HUES6 (cell line): ENCODE measurements around the gene BRINP1.

ENCODE experiments used
- H3K27ac ChIP-seq: 2 replicates; pipeline ENCODE4 v1.7.0; 2013; ENCODE audit warnings: low read depth, mild to moderate bottlenecking, low read length, inconsistent platforms
- H3K27me3 ChIP-seq: 2 replicates; pipeline ENCODE4 v1.6.1; 2013; ENCODE audit warnings: low read length; ENCODE audit not compliant: control insufficient read depth, insufficient read depth
- H3K36me3 ChIP-seq: 2 replicates; pipeline ENCODE4 v1.6.1; 2013; ENCODE audit warnings: low read length; ENCODE audit not compliant: control insufficient read depth, insufficient read depth
- H3K4me1 ChIP-seq: 2 replicates; pipeline ENCODE4 v1.6.1; 2013; ENCODE audit warnings: low read length; ENCODE audit not compliant: control insufficient read depth, insufficient read depth
- H3K4me3 ChIP-seq: 2 replicates; pipeline ENCODE4 v1.5.1; 2013; ENCODE audit warnings: low read depth, low read length
- H3K9ac ChIP-seq: one replicate; pipeline ENCODE4 v1.6.1; 2013; ENCODE audit warnings: mild to moderate bottlenecking, low read length
- H3K9me3 ChIP-seq: 2 replicates; pipeline ENCODE4 v1.6.1; 2013; ENCODE audit warnings: low read depth, low read length; ENCODE audit not compliant: control insufficient read depth, insufficient read depth

BRINP1 gene

DNA sequence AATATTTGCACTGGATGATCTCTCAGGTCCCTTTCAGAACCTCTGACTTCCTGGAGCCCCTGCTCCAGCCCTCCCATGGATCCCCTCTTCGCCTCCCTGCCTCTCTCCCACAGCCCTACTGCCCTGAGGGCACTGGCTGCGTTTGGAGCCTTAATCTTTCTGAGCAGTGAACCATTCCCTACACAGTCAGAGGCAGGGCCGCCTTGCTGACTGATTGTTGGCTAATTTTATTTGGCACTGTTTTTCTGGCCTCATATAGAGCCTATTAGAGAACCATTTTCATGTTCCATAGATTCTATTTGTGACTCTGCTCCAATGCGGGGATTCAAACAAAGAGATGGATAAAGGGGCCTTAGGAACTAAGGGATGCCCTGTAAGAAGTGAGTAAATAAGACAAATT lies 91.1 kb downstream of the BRINP1 start:
- Histone ChIP-seq H3K27me3 (no peaks in the 10 kb centered on the region), H3K27ac (no peak overlapping the region), H3K9ac (no peak overlapping the region), H3K36me3 (no peaks in the 10 kb centered on the region), H3K4me3 (no peak overlapping the region), H3K9me3 (no peaks in the 10 kb centered on the region), H3K4me1 (peaks cover 30% of the 10 kb centered on the region)

DNA sequence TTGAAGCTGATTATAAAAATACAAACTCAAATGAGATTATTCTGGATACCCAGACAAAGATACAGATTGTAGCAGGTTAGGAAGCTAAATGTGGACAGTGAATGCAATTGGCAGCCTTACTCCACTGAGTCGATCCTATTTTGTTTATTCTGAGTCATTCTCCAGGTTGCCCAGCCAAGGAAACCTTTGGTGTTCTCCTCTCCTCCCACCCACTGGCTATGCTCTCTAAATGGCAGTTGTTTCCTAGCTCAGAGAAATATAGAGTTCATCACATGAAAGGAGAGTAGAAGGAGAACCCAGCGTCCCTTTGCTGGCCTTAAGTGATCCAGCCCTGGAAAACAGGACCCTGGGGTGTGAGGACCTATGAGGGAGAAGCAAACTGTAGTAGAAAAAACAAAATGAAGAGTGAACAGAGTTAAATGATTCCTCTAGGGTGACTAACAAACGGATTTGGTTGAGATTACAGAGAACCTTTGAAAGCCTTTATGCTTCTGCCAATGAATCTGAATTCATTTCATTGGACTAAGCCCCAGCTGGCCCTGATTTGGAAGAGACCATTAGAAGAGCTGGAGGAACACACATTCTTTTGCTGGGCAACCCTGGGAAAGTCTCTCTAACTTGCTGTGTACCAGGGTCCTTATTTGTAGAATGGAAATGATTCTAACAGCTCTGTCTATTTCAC lies 95.1 kb downstream of the BRINP1 start:
- Histone ChIP-seq H3K36me3 (no peaks in the 10 kb centered on the region), H3K9ac (no peak overlapping the region), H3K4me3 (no peak overlapping the region), H3K4me1 (peaks cover 19% of the 10 kb centered on the region), H3K9me3 (no peaks in the 10 kb centered on the region), H3K27ac (no peak overlapping the region), H3K27me3 (no peaks in the 10 kb centered on the region)

GRCh38 chr9:119273325-119273904 lies 95.8 kb downstream of the BRINP1 start:
- H3K27me3 ChIP-seq = no peaks in the 10 kb centered on the region
- no peaks in the 10 kb centered on the region for H3K36me3 ChIP-seq
- no peak overlapping the region for H3K9ac ChIP-seq
- peaks cover 19% of the 10 kb centered on the region for H3K4me1 ChIP-seq
- H3K9me3 ChIP-seq = no peaks in the 10 kb centered on the region
- H3K4me3 ChIP-seq = no peak overlapping the region
- no peak overlapping the region for H3K27ac ChIP-seq

GRCh38 chr9:119272500-119273211 lies 96.6 kb downstream of the BRINP1 start:
- Histone ChIP-seq H3K4me3 (no peak overlapping the region), H3K27ac (no peak overlapping the region), H3K9ac (no peak overlapping the region), H3K27me3 (no peaks in the 10 kb centered on the region), H3K36me3 (no peaks in the 10 kb centered on the region), H3K4me1 (peaks cover 15% of the 10 kb centered on the region), H3K9me3 (no peaks in the 10 kb centered on the region)

GRCh38 chr9:119268985-119269384 lies 100.2 kb downstream of the BRINP1 start:
- H3K9me3 ChIP-seq = no peaks in the 10 kb centered on the region
- no peak overlapping the region for H3K27ac ChIP-seq
- H3K27me3 ChIP-seq = no peaks in the 10 kb centered on the region
- no peak overlapping the region for H3K4me3 ChIP-seq
- H3K36me3 ChIP-seq = no peaks in the 10 kb centered on the region
- H3K9ac ChIP-seq = no peak overlapping the region
- peaks cover 13% of the 10 kb centered on the region for H3K4me1 ChIP-seq

DNA sequence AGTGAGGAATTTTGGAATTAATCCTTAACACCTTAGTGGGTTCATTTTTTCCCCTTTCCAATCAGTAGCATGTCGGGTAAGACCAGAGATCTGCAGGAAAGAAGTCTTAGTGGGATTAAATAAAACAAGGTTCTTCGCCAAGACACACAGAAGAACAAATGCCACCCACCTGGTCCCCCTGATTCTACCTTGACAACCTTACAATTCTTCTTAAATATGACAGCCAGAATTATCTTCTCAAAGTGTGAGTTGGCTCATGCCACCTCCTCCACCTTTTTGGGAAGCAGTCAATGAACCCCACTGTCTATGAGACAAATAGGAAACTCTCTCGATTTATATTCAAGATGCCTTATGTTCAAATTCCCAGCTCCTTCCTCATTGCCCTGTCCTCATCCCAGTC lies 105.1 kb downstream of the BRINP1 start:
- H3K9ac ChIP-seq = no peak overlapping the region
- no peaks in the 10 kb centered on the region for H3K36me3 ChIP-seq
- H3K27me3 ChIP-seq = no peaks in the 10 kb centered on the region
- H3K9me3 ChIP-seq = no peaks in the 10 kb centered on the region
- no peaks in the 10 kb centered on the region; the same call in 1 of the 2 replicates for H3K4me1 ChIP-seq
- H3K4me3 ChIP-seq = no peak overlapping the region
- no peak overlapping the region for H3K27ac ChIP-seq

- Histone ChIP-seq H3K27ac (no peak overlapping the region), H3K4me1 (no peaks in the 10 kb centered on the region; the same call in 1 of the 2 replicates), H3K9ac (no peak overlapping the region), H3K4me3 (no peak overlapping the region), H3K9me3 (no peaks in the 10 kb centered on the region), H3K27me3 (no peaks in the 10 kb centered on the region), H3K36me3 (no peaks in the 10 kb centered on the region)
Measured at GRCh38 chr9:119257592-119257991, 111.6 kb downstream of the BRINP1 start.

DNA sequence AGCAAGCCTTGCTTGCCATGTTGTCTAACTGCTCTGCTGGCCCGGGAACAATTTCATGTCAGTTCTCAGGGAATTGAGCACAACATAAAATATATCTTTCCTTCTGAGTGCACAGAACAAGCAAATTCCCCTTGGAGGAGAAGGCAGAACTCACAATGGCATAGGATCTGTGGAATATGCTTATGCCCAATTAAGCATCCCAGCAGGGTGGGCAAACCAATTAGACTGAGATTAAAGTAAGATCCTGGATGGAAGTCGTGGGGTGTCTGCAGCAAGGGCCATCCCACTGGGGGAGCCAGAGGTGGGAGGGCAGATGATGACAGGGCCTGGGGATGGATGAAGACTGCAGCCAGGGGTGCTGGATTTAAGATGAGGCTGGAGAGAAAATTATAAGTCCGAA lies 114.1 kb downstream of the BRINP1 start:
- Histone ChIP-seq H3K27me3 (no peaks in the 10 kb centered on the region), H3K4me3 (no peak overlapping the region), H3K27ac (no peak overlapping the region), H3K9me3 (no peaks in the 10 kb centered on the region), H3K36me3 (no peaks in the 10 kb centered on the region), H3K4me1 (no peaks in the 10 kb centered on the region; the same call in 1 of the 2 replicates), H3K9ac (no peak overlapping the region)

- H3K4me3 ChIP-seq = no peak overlapping the region
- H3K27me3 ChIP-seq = no peaks in the 10 kb centered on the region
- H3K9ac ChIP-seq = no peak overlapping the region
- H3K27ac ChIP-seq = no peak overlapping the region
- H3K36me3 ChIP-seq = peaks cover 4% of the 10 kb centered on the region; the same call in 1 of the 2 replicates
- no peaks in the 10 kb centered on the region for H3K4me1 ChIP-seq
- no peaks in the 10 kb centered on the region for H3K9me3 ChIP-seq
Measured at GRCh38 chr9:119252671-119253299, 116.5 kb downstream of the BRINP1 start.

DNA sequence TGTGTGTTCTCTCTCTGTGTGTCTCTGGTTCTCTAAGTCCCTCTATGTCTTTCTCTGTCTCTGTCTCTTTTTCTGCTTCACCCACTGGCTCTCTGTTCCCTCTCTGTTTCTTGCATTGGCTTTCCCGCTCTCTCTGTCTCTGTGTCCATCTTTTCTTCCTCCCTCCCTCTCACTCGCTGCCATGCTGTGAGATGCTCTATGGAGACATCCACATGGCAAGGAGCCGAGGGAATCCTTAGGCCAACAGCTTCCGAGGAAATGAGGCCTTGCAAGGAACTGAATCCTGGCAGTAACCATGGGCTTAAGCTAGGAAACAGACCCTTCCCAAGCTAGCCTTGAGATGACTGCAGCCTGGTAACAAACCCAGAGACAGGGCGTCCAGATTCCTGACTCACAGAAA lies 117.3 kb downstream of the BRINP1 start:
- Histone ChIP-seq H3K36me3 (peaks cover 4% of the 10 kb centered on the region; the same call in 1 of the 2 replicates), H3K9ac (no peak overlapping the region), H3K27ac (no peak overlapping the region), H3K4me1 (no peaks in the 10 kb centered on the region), H3K27me3 (no peaks in the 10 kb centered on the region), H3K9me3 (no peaks in the 10 kb centered on the region), H3K4me3 (no peak overlapping the region)

DNA sequence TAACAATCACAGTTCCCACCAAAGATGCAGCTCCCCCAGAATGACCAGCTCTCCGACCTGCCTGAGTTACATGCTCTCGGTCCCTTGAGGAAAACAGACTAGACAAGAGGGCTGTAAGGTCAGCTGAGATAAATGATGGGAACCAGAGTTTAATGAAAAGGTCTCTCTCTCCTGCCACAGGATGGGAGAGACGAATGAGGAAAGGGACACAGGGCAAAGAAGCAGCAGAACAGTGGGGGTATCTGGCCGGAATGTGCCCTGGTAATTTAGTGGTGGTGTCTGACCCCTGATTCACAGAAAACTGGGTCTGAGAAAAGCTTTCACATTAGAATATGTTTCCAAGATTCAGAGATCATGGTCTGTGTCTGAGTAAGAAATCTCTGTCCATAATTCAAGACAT lies 118.5 kb downstream of the BRINP1 start:
- H3K36me3 ChIP-seq = peaks cover 4% of the 10 kb centered on the region; the same call in 1 of the 2 replicates
- H3K4me3 ChIP-seq = no peak overlapping the region
- no peaks in the 10 kb centered on the region for H3K9me3 ChIP-seq
- no peak overlapping the region for H3K9ac ChIP-seq
- H3K4me1 ChIP-seq = no peaks in the 10 kb centered on the region
- H3K27me3 ChIP-seq = no peaks in the 10 kb centered on the region
- no peak overlapping the region for H3K27ac ChIP-seq
